HG03103 (cell line): ENCODE results near the gene KLHL29.

ENCODE experiments used
- ATAC-seq: cut with Tn5 transposase; IDR thresholded peaks from one replicate; pipeline ENCODE4 v1.9.1; 2021; ENCODE audit warnings: low read depth; ENCODE audit not compliant: unreplicated experiment

Gene KLHL29

DNA sequence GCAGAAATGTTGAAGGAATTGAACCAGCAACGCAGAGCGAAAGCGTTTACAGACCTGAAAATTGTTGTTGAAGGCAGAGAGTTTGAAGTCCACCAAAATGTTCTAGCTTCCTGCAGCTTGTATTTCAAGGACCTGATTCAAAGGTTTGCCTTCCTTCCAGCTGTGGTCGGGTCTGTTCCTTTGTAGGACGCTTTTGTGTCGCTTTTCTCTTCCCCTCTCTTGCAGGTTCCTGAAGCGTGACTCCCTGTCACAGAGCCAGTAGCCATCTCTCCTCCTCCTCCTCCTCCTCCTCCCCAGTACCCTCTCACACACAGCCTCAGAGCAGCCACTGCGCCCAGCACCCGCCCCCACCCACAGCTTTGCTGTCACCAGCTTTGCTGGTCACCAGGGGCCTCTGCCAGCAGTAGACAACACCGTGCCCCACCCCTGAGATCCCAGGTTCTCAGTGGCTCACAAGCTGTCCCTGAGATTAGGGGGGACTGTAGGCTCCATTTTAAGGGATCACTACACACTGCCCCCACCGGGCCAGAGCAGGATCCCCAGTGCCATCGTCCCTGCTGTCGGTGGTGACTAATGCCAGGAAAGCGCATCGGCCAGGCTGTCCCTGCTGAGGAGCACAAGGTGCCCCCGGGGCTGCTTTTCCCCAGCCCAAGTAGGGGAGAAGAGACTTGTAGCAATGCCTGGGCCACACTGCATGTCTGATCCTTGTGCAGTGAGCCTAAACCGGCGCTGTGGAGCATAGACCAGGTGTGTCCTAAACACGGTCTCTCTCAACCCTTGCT lies 299.6 kb downstream of the KLHL29 start:
- no peak for ATAC-seq

DNA sequence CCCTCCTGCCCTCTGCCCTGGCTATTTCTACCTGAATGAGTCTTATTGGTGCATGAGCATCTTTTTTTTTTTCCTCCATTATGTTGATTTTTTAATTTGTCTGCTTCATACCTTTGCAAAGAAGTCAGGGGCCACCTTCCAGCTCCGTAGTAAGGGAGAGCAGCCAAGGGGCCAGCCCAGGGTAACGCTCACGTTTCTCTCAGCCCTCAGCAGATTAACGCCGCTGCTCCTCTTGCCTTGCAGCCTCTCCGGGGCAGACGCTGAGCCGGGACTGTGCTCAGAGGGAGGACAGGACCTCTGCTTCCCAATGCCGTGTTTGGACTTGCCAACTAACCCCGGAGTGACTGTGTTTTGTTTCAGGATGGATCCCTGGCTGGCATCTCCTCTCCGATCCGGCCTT lies 300.2 kb downstream of the KLHL29 start:
- ATAC-seq: no peak

DNA sequence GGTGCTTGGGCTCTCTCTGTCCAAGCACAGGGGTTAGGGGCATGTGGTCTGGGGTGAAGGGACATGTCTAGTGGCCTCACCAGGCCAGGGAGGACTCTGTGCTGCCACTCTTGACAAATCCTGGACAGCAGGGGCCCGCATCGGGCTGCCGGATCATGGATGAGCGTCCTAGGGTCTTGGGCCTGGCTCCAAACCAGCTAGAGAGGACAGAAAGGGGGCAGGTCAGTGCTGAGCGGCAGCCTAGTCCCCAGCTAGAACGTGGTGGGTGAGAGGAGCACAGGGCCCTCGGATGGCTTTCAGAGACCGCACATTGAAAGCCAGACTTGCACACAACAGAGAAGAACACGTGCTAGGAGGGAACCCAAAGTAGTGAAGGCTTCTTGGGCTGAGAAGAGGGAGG lies 300.7 kb downstream of the KLHL29 start:
- no peak for ATAC-seq

DNA sequence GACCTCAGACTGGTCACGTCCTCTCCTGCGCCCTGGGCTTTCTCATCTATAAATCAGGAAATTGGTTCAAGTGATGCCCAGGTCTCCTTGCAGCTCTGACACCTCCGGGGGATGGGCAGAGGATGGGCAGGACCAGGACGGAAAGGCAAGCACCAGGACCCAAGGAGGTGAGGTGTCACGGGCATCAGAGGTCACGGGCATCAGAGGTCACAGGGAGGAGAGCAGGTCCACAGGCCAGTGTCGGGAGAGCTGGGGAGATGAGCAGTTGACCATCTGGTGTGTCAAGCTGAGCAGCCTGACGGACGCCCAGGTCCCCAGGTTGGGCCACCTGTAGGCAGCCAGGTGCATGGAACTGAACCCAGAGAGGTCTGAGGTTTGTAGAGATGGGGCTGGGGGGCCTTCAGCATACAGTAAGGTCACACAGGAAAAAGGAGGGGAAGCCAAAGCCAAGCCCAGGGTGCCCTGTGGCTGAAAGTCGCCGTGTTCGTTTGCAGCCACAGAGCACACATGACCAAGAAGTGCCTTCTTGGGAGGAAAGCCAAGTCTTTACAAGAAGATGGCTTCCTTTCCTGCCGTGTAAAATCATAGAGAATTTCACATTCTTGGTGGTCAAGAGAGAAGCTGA lies 301.5 kb downstream of the KLHL29 start:
- ATAC-seq: no peak

DNA sequence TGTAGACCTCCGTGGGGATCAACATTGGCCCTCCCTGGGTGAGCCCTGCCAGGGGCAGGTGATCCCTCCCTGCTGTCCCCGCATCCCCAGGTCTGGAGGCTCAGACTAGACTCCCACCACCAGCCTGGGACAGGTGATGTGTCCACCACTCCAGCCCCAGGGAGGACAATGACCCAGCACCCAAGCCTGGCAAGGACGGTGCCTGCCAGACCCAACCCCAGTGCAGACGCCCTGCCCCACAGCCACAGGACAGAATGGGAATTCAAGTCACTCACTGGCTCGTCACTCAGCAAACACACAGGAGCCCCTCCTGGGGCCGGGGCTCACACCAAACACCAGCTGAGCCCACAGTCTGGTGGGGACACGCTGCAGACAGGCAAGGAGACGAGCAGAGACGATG lies 302.2 kb downstream of the KLHL29 start:
- no peak for ATAC-seq

DNA sequence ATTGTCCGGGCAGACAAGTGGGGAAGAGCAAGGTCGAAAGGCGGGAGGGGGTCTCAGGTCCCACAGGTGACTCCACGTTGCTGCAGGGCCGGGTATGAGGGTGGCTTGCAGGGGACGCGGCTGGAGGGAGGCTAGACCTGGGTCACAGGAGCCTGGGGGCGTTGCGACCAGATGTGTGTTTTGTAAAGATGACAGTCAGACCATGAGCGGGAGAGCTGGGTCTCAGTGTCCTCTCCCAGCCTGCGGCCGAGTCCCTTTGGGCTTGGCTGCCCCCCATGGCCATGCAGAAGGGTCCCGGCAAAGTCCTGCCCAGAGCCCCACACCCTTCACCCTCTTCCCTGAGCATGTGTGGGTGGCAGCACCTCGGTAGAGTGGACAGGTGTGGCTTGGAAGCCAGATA lies 302.7 kb downstream of the KLHL29 start:
- ATAC-seq: no peak

DNA sequence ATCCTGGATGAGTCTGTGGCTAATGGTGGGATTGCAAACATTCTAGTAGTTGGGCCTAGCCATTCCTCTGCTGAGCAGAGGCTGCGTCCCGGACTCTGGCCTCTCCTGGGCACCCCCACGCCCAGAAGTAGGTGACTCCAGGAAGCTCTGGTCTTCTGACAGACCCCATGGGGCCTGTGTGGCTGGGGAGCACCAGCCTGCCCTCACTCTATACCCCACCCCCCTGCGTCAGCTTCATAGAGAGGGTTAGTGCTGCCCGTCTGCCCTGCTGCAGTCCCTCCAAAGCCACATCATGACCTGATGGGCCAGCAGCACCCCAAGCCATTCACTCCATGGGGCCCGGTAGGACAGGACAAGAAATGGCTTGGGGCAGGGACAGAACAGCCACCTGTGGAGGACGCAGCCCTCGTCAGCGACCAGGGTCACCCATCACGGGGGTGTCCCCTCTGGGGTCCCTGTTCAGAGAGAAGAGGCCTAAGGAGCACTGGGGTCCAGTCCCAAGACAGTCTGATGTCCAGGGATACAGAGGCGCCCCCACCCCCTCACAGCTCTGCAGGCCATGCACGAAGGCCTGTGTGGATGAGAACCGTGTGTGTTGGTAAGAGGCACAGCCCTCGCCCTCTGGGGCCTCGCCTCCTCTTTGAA lies 303.6 kb downstream of the KLHL29 start:
- ATAC-seq: no peak

DNA sequence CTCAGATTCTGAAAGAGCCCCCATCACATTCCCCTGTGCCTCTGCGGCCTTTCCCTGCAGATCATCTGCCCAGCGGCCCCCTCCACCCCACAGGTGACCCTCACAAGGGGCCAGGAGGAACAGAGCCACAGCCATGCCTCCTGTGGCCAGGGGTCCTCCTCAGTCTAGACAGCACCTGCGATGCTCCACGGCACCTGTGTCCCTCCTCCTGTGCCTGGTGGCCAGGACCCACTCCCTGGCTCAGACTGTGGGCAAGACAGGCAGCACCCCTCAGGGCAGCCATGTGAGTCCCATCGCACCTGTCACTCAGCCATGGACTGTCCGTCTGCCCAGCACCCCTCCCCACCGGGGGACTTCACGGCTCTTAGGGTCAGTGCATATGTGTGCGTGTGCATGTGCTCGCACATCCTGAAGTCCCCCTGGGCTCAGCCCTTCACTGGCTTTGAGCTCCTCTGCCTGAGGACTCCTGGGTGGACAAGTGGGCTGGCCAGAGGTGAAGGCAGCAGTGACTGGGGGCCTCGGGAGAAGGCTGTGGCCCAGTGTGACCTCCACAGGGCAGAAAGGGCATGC lies 304.2 kb downstream of the KLHL29 start:
- ATAC-seq: no peak

DNA sequence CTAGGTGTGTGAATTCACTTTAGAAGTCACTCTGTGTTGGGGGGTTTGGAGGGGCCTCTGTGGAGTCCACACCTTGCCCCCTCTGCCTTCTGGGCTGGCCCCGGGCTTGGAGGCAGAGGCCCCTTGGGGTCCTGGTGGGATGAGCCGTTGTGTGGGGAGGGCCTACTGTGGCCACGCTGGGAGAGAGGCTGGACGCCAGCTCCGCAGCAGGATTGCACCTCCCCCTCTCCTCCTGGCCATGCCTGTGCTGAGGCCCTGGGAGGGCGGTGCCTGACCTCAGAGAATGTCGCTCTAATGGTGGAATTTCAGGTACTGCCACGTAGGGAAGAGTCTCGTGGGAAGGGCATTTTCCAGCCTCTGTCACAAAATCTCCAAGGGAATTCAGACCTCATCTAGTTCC lies 304.9 kb downstream of the KLHL29 start:
- ATAC-seq: no peak

DNA sequence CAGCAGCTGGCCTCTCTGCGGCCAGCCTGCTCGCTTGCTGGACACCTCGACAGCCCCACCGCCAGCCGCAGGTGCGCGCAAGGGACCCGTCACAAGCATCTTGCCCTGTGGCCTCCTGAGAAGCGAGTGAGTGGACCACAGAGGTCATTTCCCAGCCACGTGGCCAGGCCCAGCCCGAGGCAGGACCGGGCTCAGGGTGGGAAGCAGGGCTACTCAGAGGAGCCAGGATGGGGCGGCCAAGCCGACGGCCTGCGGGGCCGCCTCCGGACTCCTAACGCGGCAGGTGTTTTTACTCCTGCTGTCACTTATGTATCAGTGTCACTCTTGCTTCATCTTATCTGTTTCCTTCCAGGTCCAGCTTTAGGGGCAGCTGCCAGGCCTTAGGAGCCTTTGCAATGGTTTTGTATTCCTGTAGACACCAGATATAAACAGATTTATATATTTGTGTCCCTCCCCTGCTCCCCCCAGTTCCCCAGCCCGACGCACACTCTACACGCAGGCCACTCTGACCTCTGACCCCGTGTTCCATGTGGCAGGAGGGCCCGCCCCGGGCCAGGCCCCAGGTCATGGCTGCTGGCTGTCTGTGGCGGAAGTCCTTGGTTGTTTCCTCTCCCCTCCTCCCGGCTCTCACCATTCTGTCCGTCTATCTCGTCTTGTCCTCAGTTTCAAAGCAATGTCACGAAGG lies 305.6 kb downstream of the KLHL29 start:
- ATAC-seq: no peak

DNA sequence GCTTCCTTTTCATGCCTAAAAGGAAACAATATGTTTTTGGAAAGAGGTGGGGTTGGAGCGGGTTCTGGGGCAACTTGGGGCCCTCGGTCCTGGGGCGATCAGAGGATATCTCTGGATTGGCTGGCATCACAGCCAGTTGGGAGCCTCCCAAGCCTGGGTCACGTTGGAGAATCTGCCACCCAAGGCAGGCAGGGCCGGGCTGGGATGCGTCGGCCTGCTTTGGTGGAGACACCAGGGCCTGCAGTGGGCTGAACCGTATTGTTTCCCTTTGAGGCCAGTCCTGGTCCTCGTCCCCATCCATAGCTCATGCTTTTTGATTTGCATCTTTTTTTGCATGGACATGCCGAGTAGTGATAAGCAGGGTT lies 306.1 kb downstream of the KLHL29 start:
- no peak for ATAC-seq

DNA sequence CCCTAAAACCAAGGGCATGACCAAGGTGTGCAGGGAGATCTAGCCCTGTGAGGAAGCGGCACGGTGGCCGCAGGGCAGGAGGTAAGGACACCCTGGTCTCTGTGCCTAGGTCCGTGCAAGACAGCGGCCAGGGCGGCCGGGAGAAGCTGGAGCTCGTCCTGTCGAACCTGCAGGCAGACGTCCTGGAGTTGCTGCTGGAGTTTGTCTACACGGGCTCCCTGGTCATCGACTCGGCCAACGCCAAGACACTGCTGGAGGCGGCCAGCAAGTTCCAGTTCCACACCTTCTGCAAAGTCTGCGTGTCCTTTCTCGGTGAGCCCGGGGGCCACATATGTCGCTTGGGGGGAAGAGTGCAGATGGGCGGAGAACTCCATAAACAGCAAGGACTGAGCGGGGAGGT lies 306.6 kb downstream of the KLHL29 start:
- no peak for ATAC-seq

DNA sequence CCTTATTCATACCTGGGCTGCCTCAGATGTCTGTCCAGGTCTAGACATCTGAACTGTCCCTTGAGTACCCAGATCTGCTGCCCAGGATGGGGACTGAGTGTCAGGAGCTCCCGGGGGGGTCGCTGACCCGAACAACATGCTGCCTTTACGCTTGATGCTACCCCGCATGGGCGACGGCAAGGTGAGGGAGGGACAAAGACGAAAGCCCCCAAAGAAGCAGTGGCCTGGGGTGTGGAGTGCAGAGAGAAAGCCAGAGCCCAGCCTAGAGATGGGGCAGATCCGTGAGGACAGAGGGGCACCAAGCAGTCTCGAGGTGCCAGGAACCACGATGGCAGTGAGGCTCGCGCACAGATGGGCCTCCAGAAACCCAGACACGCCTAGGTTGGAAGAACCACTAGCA lies 307.3 kb downstream of the KLHL29 start:
- ATAC-seq: no peak

DNA sequence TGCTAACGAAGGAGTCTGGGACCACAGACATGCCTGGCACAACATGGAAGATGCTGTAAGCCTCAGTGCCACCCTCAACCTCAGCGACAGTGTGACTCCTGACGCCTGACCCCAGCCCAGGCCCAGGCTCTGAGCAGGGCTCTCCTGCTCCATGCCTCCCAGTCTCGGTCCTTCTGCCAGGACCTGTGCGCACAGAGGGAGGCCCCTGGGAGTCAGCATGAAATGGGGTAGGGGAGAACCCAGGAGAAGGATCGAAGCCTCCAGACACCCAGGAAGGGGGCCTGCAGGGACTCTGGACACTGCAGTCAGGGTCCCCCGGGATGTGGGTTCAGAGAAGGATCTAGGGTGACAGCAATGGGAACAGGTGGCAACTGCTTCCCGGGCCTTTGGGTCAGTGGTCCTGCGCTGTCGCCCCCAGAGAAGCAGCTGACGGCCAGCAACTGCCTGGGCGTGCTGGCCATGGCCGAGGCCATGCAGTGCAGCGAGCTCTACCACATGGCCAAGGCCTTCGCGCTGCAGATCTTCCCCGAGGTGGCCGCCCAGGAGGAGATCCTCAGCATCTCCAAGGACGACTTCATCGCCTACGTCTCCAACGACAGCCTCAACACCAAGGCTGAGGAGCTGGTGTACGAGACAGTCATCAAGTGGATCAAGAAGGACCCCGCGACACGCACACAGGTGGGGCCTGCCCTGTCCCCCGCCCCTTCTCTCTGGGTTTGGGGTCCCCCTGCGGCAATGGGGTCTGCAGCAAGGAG lies 308.0 kb downstream of the KLHL29 start:
- no peak for ATAC-seq

DNA sequence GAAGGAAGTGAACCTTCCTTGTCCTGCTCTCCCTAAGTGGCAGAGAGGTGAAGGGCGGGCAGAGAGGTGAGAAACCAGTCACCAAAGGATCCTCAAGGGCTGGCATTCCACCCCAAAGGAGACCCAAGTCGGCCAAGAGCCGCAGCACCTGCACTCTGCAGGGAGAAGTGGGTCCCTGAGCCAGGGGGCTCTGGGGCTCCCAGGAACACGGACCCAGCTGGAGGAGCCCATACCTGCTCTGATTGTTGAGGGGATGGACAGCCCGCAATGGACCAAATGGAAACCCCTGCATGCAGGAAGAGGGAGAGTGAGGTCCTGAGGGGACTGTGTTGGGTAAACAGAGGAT lies 308.6 kb downstream of the KLHL29 start:
- ATAC-seq: no peak

DNA sequence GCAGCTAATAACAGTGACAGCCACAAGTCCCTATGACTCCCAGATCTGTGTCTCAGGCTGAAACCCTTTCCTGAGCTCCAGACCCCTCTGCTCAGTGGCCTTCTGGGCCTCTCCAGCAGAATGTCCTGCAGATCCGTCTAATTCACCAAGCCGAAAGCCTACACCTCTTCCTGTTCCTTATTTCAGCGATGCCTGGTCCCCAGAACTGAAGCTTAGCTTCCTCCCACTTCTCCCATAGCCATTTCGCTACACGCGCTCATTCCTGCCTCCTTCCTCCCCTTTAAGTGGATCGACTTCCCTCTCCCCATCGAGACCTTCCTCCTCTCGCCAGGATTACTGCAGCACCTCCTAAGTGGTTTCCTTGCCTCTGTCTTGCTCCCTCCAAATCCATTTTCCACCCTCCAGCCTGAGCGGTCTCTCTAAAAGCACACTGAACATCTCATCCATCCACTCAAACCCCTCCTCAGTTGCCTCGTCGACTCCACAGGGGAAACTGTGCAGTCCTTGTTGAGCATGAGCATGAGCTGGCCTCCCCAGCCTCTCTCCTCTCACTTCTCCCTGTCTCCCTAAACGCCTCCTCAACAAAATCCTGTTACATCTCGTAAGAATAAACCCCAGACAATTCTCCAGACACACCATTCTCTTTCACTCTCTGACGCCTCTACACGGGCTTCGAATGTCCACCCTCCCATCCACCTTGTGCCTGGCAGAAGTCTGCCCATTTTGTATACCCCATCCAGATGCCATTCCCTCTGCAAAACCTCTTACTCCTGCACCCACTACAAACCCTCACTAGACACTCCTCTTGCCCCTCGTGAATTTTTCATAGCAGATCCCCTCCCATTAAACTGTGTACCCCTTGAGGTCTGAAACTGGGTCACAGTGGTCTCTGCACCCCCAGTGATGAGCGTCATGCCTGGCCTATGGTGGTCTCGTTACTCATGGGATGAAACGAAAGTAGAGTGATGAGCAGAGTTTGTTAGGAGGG lies 309.4 kb downstream of the KLHL29 start:
- no peak for ATAC-seq

DNA sequence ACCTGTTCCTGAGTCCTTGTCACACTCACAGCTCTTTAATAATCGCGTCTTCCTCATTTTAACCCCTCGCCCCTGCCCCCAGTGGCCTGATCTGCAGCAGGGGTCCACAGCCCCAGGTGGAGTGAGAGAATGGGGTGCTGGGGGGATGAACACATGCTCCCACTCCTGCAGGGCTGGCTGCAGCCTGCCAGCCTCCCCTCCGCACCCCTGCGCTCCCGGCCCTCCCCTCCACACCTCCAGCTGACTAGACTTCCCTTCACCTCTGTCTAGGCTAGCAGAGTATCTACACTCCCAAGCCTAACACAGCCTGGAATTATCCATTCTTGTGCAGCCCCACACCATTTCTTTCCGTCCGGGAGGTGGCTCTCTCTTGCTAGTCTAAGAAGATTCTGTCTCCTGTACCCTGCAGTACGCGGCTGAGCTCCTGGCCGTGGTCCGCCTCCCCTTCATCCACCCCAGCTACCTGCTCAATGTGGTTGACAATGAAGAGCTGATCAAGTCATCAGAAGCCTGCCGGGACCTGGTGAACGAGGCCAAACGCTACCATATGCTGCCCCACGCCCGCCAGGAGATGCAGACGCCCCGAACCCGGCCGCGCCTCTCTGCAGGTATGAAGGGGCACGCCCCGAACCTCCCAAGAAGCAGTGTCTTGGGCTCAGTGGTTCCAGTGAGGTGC lies 310.4 kb downstream of the KLHL29 start:
- no peak for ATAC-seq

DNA sequence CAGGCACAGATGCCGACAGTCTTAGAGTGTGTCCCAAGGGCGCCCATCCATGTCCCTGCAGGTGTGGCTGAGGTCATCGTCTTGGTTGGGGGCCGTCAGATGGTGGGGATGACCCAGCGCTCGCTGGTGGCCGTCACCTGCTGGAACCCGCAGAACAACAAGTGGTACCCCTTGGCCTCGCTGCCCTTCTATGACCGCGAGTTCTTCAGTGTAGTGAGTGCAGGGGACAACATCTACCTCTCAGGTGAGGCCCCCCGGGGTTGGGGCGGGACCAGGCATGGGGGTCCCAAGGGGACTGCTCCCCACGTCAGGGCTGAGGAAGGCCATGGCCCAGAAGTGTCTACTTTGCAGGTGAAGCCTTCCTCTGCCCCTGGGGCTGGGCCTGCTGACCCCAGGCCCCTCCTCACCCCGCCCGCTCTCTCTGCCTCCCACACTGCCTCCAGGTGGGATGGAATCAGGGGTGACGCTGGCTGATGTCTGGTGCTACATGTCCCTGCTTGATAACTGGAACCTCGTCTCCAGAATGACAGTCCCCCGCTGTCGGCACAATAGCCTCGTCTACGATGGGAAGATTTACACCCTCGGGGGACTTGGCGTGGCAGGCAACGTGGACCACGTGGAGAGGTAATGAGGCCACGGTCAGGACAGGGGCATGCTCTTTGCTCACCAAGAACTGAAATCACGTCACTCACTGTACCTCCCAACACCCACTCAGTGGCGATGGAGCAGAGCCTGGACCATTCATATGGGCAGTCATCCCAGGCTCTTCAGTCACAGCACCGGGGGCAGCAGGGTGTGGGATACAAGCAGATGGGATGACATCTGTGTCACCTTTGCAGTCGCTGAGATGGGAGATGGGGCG lies 311.1 kb downstream of the KLHL29 start:
- ATAC-seq: no peak
